GM12891 (cell line): ENCODE data around the gene NT5DC1.

ENCODE experiments used
- PAX5 ChIP-seq: IDR thresholded peaks from 2 replicates; pipeline ENCODE4 v1.6.1; 2011; ENCODE audit warnings: low read length, moderate library complexity, mild to moderate bottlenecking; ENCODE audit not compliant: insufficient read depth, severe bottlenecking
- POLR2A ChIP-seq: IDR thresholded peaks from 2 replicates; pipeline ENCODE4 v1.6.1; 2011; ENCODE audit warnings: low read depth, low read length, control low read depth
- POLR2AphosphoS5 ChIP-seq: IDR thresholded peaks from 2 replicates; pipeline ENCODE4 v1.6.1; 2011; ENCODE audit warnings: low read depth, low read length, control low read depth
- TAF1 ChIP-seq: IDR thresholded peaks from 2 replicates; pipeline ENCODE4 v1.6.1; 2011; ENCODE audit warnings: low read depth, low read length, control low read depth

- no peak for TF ChIP-seq TAF1
- TF ChIP-seq PAX5 = no peak
- TF ChIP-seq POLR2AphosphoS5 = no peak
- TF ChIP-seq POLR2A = peak; percentile 35; the same call in 1 of the 2 replicates
These were observed 10.4 kb upstream of the NT5DC1 start for GRCh38 chr6:116090251-116090650.
